HUES6 (cell line): ENCODE results near the gene PRDM15.
"Not testable (repeated sequence)": the region's sequence is repeated elsewhere in the genome, so short reads cannot be mapped to it uniquely, and the experiment has no call there.

ENCODE experiments used
- H3K27ac ChIP-seq: 2 replicates; pipeline ENCODE4 v1.7.0; 2013; ENCODE audit warnings: low read depth, mild to moderate bottlenecking, low read length, inconsistent platforms
- H3K27me3 ChIP-seq: 2 replicates; pipeline ENCODE4 v1.6.1; 2013; ENCODE audit warnings: low read length; ENCODE audit not compliant: control insufficient read depth, insufficient read depth
- H3K36me3 ChIP-seq: 2 replicates; pipeline ENCODE4 v1.6.1; 2013; ENCODE audit warnings: low read length; ENCODE audit not compliant: control insufficient read depth, insufficient read depth
- H3K4me1 ChIP-seq: 2 replicates; pipeline ENCODE4 v1.6.1; 2013; ENCODE audit warnings: low read length; ENCODE audit not compliant: control insufficient read depth, insufficient read depth
- H3K4me3 ChIP-seq: 2 replicates; pipeline ENCODE4 v1.5.1; 2013; ENCODE audit warnings: low read depth, low read length
- H3K9ac ChIP-seq: one replicate; pipeline ENCODE4 v1.6.1; 2013; ENCODE audit warnings: mild to moderate bottlenecking, low read length
- H3K9me3 ChIP-seq: 2 replicates; pipeline ENCODE4 v1.6.1; 2013; ENCODE audit warnings: low read depth, low read length; ENCODE audit not compliant: control insufficient read depth, insufficient read depth

Gene PRDM15

DNA sequence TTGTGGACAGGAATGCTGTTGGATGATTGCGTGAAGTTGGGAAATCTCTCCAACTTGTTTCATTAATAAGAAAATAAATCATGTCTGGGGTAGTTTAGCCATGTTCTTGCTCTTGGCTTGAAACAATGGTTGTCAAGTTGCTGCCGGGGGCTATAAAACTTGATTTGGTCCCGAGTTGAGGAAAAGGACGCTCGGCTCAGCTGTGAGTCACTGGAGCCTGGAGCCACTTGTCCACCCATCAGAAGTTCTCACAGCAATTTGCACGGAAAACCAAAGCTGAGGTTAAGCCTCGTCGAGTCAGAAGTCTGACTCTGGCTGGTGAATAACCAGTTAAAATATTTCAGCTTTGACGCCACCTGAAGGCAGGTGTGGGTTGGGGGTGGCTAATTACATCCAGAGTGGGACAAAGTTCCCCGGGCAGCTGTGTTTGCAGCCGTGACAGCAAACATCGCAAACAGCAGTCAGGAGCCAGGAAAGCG is 92.6 kb downstream of the PRDM15 start:
- H3K9ac ChIP-seq: no peak overlapping the region
- no peak overlapping the region for H3K27ac ChIP-seq
- H3K4me1 ChIP-seq: no peaks in the 10 kb centered on the region
- no peak overlapping the region for H3K4me3 ChIP-seq
- no peaks in the 10 kb centered on the region for H3K27me3 ChIP-seq
- H3K9me3 ChIP-seq: no peaks in the 10 kb centered on the region
- H3K36me3 ChIP-seq: no peaks in the 10 kb centered on the region

DNA sequence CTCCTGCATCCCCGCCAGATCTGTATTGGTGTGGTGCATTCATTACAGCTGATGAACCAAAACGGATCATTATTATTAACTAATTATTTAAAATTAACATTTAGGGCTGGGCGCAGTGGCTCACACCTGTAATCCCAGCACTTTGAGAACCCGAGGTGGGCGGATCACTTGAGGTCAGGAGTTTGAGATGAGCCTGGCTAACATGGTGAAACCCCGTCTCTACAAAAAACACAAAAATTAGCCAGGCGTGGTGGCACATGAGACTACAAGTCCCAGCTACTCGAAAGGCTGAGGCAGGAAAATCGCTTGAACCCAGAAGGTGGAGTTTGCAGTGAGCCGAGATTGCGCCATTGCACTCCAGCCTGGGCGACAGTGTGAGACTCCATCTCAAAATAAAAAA is 93.9 kb downstream of the PRDM15 start:
- H3K9ac ChIP-seq: not testable (repeated sequence)

DNA sequence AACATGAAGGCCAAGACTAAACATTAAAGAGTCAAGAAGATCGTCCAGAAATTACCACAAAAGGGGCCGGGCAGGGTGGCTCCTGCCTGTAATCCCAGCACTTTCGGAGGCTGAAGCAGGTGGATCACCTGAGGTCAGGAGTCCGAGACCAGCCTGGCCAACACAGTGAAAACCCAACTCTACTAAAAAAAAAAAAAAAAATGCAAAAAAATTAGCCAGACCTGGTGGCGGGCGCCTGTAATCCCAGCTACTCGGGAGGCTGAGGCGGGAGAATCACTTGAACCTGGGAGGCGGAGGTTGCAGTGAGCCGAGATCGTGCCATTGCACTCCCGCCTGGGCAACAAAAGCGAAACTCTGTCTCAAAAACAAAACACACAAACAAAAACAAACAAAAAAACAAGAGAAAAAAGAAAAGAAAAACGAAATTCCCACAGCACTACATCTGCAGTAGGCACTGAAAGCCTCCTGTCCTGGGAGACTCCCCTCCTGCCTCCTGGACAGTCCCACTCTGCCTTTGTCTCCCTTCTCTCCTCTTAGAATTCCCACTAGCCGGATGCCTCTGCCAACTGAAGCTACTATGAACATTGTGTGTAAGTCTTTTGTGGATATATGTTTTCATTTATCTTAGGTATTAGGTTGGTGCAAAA is 94.6 kb downstream of the PRDM15 start:
- no peaks in the 10 kb centered on the region for H3K9me3 ChIP-seq
- H3K4me1 ChIP-seq: peaks cover 2% of the 10 kb centered on the region; the same call in 1 of the 2 replicates
- H3K9ac ChIP-seq: no peak overlapping the region
- H3K27me3 ChIP-seq: no peaks in the 10 kb centered on the region
- no peak overlapping the region for H3K27ac ChIP-seq
- no peaks in the 10 kb centered on the region for H3K36me3 ChIP-seq
- H3K4me3 ChIP-seq: no peak overlapping the region

More for the DNA sequence above, 93.9 kb downstream of the PRDM15 start:
- H3K27ac ChIP-seq, H3K27me3 ChIP-seq, H3K9me3 ChIP-seq, H3K4me1 ChIP-seq, H3K4me3 ChIP-seq, H3K36me3 ChIP-seq: not testable (repeated sequence)

DNA sequence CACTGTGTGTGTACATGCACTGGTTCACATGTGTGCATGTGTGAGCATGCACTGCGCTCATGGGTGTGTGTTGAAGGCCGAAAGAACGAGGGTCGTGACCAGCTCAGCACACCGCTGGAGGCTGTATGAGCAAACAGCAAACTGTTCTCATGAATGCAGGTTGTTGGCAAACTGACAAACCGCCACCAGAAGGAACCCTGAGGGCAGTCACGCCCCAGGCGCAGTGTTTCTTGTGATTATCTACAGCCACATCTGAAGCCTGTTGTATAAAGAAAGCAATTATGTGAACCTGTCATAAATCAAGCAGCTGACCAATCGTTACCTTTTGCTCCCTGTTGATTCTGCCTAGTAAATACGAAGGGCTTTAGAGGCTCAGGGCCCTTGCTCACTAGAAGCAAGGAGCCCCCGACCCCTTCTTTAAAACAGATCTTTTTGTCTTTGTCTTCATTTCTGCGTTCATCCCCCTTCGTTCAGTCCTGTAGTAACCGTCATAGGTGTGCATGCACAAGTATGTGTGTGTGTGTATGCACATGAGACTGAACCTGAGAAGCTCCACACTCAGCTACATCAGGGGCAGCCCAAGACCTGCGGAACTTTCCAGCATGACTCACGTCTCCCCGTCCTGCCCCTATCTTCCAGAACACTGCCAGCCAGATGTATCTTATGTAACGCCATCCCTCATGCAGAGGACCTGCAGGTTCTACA is 95.5 kb downstream of the PRDM15 start:
- Histone ChIP-seq H3K27me3 (no peaks in the 10 kb centered on the region), H3K9ac (no peak overlapping the region), H3K4me1 (peaks cover 7% of the 10 kb centered on the region; the same call in 1 of the 2 replicates), H3K4me3 (no peak overlapping the region), H3K9me3 (no peaks in the 10 kb centered on the region), H3K36me3 (no peaks in the 10 kb centered on the region), H3K27ac (no peak overlapping the region)

DNA sequence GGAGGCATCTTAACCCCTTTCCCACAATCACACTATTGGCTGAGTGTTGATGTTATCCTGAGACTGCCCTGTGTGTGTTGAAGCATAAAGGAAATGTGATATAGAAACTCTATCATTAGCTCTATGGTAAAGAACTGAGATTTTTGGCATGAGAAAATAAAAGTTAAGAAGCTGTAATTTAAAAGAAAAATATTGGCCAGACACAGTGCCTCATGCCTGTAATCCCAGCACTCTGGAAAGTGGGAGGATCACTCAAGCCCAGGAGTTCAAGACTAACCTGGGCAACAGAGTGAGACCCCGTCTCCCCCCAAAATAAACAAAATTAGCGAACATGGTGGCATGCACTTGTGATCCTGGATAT is 98.1 kb downstream of the PRDM15 start:
- H3K4me3 ChIP-seq: no peak overlapping the region
- no peak overlapping the region for H3K9ac ChIP-seq
- no peak overlapping the region for H3K27ac ChIP-seq
- no peaks in the 10 kb centered on the region for H3K36me3 ChIP-seq
- H3K9me3 ChIP-seq: no peaks in the 10 kb centered on the region
- H3K27me3 ChIP-seq: no peaks in the 10 kb centered on the region
- peaks cover 14% of the 10 kb centered on the region for H3K4me1 ChIP-seq

DNA sequence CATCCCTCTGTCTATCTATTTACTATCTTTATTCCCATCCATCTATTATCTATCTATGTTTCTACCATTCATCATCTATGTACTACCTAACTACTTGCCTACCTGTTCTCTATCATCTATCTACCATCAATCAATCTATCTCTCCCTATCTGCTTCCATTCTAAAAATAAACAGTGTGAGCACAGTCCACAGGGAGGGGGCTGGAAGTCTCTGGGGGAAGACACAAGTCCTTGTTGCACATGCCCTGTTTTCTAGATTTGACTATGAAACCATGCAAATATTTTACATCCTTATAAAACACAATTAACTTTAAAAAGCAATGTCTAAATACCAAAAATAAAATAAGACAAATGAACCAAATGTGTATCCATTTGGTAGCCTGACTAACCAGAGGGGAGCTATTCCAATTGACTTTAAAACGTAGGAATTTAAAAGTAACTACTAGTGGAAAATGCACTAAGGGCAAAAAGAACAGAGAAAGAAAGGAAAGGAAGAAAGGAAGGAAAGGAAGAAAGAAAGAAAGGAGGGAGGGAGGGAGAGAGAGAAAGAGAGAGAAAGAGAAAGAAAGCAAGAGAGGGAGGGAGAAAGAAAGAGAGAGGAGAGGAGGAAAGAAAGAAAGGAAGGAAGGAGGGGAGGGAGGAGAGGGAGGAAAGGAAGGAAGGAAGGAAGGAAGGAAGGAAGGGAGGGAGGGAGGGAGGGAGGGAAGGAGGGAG is 98.7 kb downstream of the PRDM15 start:
- Histone ChIP-seq H3K27me3 (no peaks in the 10 kb centered on the region), H3K4me1 (peaks cover 14% of the 10 kb centered on the region), H3K9me3 (no peaks in the 10 kb centered on the region), H3K9ac (no peak overlapping the region), H3K4me3 (no peak overlapping the region), H3K27ac (no peak overlapping the region), H3K36me3 (no peaks in the 10 kb centered on the region)

DNA sequence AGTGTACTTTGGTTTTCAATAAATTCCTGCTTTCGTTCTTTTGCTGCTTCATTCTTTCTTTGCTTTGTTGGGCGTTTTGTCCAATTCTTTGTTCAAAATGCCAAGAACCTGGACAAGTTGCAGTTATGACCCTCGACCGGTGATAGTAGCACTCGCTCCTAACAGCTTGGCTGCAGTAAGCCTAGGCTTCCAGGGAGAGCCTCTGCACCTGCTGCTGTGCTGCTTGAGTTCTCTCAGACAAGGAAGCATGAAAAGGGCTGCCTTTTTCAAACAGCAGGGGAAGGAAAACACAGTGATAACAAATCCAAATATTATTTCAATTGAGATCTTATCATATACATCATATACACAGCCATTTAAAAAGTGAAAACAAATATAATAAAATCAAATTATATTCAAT is 99.5 kb downstream of the PRDM15 start:
- Histone ChIP-seq H3K4me1 (peaks cover 14% of the 10 kb centered on the region), H3K27me3 (no peaks in the 10 kb centered on the region; the same call in 1 of the 2 replicates), H3K27ac (no peak overlapping the region), H3K36me3 (no peaks in the 10 kb centered on the region), H3K9me3 (no peaks in the 10 kb centered on the region), H3K4me3 (peak overlapping the region; percentile 38), H3K9ac (no peak overlapping the region)

DNA sequence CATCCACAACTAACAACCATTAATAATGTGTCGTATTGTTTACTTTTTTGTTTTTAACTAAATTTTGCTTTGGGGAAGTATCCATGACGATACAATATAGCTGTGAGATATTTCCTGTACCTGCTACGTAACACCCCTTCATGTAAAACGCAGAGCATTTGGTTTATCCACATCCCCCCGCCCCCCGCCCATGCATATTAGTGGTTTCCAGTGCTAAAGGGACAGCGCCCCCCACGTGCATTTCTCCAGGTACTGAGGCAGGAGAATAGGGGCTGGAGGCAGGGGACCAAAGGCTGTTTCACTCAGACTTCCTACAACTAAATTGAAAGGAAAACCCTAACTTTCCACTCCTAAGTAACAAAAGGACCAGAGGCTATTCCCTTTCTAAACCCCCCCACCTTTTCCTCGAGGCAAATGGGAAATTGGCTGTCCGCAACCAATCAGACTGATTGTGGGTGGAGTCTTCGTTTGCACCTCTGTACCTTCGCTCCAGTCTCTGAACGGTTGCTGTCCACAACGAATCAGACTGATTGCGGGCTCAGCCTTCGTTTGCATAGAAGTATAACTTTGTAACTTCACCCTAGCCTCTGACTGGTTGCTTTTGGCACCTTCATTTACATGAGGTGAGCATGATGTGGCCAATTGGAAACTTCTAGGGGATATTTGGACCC is 100.1 kb downstream of the PRDM15 start:
- Histone ChIP-seq H3K27ac (no peak overlapping the region), H3K4me3 (peak overlapping the region; percentile 38), H3K27me3 (no peaks in the 10 kb centered on the region; the same call in 1 of the 2 replicates), H3K4me1 (peaks cover 14% of the 10 kb centered on the region), H3K9ac (no peak overlapping the region), H3K9me3 (no peaks in the 10 kb centered on the region), H3K36me3 (no peaks in the 10 kb centered on the region)

DNA sequence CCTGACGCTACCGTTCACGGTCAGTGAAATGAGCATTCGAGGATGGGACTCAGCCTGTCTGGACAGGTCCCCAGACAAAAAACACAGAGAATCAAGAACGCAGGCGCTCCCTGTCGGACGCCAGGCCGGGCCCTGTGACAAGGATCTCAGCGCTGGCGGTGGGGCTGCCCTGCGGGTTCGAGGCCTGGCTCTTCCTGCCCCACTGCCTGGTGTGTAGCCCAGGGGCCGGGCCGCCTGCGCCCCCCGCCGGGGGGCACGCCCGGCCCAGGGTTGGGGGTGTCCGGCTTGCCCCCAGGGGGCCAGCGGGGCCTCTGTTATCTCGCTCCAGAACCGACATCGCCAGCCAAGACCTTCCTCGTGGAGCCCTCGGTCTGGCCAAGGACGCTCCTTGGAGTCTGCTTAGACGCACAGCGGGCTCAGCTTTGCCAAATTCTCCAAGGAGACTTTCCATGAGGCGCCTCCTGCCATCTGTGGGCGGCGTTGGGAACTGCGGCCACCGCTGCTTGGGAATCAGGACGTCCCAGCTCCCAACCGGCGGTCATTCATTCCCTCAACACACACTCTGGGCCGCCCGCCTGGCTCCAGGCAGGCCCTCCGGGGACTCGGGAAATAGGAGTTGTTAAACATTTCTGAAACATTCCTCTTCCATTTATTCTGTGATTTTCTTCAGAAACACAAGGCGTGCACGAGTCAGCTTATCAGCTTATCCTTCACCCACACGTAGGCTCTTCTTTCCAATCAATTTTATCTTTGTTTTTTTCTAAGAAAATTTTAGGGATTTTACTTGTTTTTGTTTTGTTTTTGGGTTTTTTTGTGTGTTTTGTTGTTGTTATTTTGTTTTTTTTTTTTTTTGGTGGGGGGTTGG is 101.0 kb downstream of the PRDM15 start:
- peaks cover 14% of the 10 kb centered on the region for H3K4me1 ChIP-seq
- no peak overlapping the region for H3K27ac ChIP-seq

DNA sequence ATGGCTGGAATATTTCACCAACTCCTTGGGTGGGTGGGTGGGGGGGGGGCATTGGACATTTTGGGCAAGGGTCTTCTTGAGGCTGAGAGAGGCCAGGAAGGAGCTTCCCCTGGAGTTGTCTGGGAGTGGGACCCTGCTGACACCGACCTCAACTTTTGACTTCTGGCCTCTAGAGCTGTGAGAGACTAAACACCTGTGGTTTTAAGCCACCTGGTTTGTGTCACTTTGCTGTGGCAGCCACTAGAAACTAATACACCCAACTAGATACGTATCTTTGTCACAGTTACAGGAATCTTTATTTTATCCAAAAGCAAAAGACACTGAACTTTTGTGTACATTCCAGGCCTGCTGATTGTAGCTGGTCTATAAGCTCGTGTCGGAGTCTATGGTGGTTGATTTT is 102.4 kb downstream of the PRDM15 start:
- Histone ChIP-seq H3K27ac (no peak overlapping the region), H3K9ac (no peak overlapping the region), H3K4me3 (no peak overlapping the region), H3K9me3 (no peaks in the 10 kb centered on the region), H3K36me3 (no peaks in the 10 kb centered on the region), H3K27me3 (peaks cover 3% of the 10 kb centered on the region; the same call in 1 of the 2 replicates), H3K4me1 (peaks cover 24% of the 10 kb centered on the region)

More for the DNA sequence above, 101.0 kb downstream of the PRDM15 start:
- H3K36me3 ChIP-seq: no peaks in the 10 kb centered on the region
- H3K4me3 ChIP-seq: peak overlapping the region; percentile 16; the same call in 1 of the 2 replicates
- H3K27me3 ChIP-seq: no peaks in the 10 kb centered on the region; the same call in 1 of the 2 replicates
- no peak overlapping the region for H3K9ac ChIP-seq
- no peaks in the 10 kb centered on the region for H3K9me3 ChIP-seq
